Coronary artery (tissue), 2 donors: ENCODE results near the gene NARF.

Experiments
- DNase-seq: peaks from one replicate; pipeline ENCODE4 v3.0.0-alpha.2; 2017; ENCODE audit warnings: low spot score
- H3K27ac ChIP-seq, 2 donors: fragments of 200-600 bp; sonication (generic); one replicate each; pipeline ENCODE4 v1.5.1; 2016 to 2019
- H3K4me3 ChIP-seq: fragments of 200-600 bp; sonication (generic); 2 replicates; pipeline ENCODE4 v1.5.1; 2016; ENCODE audit warnings: mild to moderate bottlenecking, moderate library complexity
- TF ChIP-seq, protein P1 (sequence below): fragments of 200-600 bp; sonication (generic); IDR thresholded peaks from one replicate; pipeline ENCODE4 v1.5.1; 2019; ENCODE audit warnings: antibody characterized with exemption

NARF gene

DNA sequence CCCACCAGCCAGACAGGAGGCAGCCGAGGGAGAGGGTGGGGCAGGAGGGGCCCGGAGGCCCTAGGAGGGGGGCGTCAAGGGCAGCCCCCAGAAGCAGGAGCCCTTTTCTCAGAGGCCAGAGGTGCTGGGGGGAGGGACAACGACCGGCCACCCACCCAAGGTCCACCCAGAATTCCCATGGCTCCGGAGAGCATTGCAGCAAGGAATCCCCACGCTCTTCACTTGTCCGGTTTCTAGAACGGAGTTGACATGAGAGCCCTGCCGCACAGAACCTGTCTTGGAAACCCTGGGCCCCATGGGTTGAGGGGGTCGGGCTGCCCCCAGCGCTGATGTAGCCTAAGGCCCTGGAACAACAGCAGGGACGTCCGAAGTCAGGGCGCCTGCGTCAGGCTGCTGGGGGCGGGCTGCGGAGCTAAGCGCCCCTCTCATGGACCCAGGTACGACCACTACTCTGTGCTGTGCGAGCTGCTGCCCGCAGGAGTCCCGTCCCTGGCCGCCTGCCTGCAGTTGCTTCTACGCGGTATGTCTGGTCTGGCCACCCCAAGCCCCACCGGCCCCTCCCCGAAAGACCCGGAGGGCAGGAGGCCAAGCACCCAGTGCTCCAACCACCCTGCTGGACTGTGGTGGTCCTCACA is 19.2 kb upstream of the NARF start:
- TF ChIP-seq, protein P1, sequence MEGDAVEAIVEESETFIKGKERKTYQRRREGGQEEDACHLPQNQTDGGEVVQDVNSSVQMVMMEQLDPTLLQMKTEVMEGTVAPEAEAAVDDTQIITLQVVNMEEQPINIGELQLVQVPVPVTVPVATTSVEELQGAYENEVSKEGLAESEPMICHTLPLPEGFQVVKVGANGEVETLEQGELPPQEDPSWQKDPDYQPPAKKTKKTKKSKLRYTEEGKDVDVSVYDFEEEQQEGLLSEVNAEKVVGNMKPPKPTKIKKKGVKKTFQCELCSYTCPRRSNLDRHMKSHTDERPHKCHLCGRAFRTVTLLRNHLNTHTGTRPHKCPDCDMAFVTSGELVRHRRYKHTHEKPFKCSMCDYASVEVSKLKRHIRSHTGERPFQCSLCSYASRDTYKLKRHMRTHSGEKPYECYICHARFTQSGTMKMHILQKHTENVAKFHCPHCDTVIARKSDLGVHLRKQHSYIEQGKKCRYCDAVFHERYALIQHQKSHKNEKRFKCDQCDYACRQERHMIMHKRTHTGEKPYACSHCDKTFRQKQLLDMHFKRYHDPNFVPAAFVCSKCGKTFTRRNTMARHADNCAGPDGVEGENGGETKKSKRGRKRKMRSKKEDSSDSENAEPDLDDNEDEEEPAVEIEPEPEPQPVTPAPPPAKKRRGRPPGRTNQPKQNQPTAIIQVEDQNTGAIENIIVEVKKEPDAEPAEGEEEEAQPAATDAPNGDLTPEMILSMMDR = no peak
- no peak overlapping the region for H3K4me3 ChIP-seq
- H3K27ac ChIP-seq = no peak overlapping the region
- DNase-seq = no peak

DNA sequence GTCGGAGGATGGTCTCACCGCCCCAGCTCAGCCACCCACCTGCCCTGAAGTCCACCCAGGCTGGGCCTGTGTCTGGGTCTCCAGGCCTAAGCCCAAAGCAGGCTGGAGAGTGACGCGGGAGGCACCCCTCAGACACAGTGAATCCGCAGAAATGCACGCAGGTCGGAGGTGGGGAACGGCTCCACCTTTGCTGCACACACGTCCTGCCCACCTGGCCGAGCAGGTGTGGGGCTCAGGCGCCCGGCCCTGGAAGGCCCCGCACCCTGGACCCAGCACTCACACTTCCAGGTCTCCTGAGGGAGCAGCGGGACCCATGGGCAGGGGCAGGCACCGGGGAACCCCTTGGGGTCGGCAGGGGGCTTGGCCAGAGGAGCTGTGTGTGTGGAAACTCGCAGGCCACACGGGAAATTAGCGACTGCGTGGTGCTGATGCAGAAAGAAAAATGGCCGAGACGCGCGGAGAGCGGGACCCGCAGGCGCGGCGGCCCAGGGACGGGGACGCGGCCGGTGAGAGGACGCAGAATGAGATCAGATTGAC is 18.6 kb upstream of the NARF start:
- no peak overlapping the region for H3K27ac ChIP-seq
- no peak for DNase-seq

DNA sequence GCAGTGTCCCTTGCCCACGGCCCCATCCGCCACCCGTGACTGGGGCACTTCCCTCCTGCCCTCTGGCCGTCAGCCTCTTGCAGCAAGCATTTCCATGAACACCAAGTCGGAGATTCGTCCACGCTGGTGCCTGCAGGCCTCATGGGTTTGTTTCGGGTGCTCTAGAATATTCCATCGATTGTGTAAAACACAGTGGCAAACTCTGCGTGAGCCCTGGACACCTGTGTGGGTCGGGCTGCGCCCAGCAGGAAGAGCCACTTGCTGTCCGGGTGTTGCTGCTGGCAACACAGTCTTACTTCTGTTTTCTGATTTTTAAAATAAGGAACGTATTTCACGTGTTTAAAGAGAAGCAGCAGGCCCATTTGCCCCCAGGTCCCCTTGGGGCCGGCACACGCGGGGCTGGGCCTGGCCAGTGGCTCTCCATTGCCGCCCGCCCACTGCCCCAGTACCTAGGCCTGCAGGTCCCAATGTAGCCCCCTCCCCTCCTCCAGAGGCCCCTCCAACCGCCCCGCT is 18.0 kb upstream of the NARF start:
- no peak for DNase-seq
- no peak overlapping the region for H3K4me3 ChIP-seq

More for the DNA sequence above, 18.6 kb upstream of the NARF start:
- TF ChIP-seq, protein P1 = no peak
- H3K4me3 ChIP-seq = no peak overlapping the region

DNA sequence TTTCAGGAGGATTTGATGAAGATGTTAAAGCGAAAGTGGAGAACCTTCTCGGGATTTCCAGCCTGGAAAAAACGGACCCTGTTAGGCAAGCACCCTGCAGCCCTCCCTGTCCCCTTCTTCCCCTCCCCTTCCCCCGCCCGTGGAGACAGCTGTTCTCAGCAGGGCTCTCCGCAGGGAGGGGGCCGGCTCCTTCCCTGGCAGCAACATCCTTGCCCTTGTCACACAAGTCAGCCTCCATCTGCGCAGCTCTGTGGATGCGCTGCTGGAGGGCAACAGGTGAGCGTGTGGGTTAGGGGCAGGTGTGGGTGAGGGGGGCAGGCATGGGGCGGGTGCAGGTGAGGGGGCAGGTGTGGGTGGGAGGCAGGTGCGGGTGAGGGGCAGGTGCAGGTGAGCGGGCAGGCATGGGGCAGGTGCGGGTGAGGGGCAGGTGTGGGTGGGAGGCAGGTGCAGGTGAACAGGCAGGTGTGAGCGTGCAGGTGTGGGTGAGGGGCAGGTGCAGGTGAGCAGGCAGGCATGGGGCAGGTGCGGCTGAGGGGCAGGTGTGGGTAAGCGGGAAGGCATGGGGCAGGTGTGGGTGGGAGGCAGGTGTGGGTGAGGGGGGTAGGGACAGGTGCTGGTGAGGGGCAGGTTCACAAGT is 17.4 kb upstream of the NARF start:
- H3K4me3 ChIP-seq = no peak overlapping the region
- peak overlapping the region in 1 of 2 donors; percentile 43 for H3K27ac ChIP-seq
- no peak for DNase-seq
- TF ChIP-seq, protein P1 = no peak

More for the DNA sequence above, 18.0 kb upstream of the NARF start:
- TF ChIP-seq, protein P1 = no peak
- H3K27ac ChIP-seq = peak overlapping the region in 1 of 2 donors; percentile 43

DNA sequence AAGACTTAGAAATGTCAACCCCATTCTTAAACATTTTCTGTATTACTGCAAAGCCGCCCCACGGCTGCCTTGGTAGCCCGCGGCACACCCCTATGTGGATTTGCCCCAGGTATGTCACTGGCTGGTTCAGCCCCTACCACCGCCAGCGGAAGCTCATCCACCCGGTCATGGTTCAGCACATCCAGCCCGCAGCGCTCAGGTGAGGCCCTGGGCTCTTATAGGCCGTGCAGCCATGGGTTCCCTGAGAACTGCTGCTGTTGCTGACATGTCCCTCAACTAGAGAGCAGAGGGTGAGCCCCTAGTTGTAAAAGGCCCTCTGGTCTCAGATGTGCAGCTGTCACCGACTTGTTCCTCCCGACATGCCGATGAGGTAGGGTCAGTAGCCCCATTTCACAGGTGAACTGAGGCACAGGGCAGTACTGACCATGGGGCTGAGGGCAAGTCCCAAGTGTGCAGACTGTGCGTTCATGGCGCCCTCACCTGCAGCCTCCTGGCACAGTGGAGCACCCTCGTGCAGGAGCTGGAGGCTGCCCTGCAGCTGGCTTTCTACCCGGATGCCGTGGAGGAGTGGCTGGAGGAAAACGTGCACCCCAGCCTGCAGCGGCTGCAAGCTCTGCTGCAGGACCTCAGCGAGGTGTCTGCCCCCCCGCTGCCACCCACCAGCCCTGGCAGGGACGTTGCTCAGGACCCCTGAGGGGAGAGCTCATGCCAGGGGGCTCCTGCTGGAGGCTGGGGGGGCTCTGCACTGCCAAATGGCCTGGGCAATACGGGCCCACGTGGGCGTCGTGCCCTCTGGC is 16.7 kb upstream of the NARF start:
- H3K4me3 ChIP-seq = no peak overlapping the region
- no peak for DNase-seq
- H3K27ac ChIP-seq = no peak overlapping the region
- TF ChIP-seq, protein P1 = no peak

DNA sequence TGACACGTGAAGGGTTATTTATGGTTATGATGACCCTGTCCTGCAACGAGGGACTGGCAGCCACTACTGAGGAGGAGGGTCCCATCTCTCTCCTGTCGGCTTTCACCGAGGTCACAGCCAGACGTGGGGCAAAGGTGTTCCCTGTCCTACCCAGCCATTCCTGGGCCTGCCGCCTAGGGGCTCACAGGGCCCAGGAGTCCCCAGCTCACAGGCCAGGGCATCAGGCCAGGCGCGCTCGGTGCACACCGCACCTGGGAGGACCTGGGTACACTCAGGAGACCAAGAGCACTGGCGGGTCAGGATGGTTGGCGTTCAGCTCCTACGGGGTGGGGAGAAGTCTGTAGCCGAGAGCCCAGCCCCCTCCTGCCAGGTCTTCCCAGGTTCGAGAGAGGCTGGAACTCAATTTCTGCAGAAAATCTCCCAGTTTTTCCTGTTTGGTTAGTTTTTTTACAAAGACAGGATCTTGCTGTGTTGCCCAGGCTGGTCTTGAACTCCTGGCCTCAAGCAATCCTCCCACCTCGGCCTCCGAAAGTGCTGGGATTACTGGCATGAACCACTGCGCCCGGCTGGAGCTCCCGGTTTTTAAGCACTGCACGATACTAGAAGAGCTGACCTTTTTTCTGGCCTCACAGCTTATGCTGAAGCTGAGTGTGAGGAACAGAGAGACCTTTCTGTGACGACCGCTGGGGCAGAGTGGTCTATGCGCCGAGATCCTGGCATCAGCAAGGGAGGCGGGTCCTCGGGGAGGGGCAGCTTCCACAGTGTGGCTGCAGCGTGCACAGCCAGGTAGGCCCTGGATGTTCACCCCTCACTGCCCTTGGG is 15.7 kb upstream of the NARF start:
- no peak for DNase-seq

More for the DNA sequence above, 15.7 kb upstream of the NARF start:
- TF ChIP-seq, protein P1 = no peak
- Histone ChIP-seq H3K4me3 (no peak overlapping the region), H3K27ac (no peak overlapping the region)
